ENCODE results near the gene MTMR12. TPM values are rescaled to one million over a fixed set of nuclear protein-coding genes. Genes with fewer than 3 reads are reported as not detected.

MTMR12 gene
- polyA plus RNA-seq, 1 donor (not counting 4 experiments of a cell fraction or from before 2014, with no cell fraction given), result 17.1 TPM

DNA sequence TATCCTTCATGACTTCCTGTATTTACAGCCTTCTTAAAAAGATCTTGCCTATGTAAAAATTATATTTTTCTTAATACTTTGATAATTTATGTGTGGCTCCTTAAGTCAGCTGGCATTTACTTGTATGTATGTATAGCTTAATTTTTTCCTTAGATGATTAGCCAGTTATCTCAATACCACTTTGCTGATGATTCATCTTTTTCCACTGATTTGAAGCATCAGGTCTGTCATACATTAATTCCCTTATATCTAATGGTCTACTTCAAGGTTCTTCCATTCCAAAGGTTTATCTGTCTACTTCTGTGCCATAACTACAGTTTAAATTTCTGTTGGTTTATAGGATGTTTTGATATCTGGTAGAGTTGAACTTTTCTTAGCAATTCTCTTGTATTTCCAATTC, 44.9 kb upstream of the MTMR12 start:
- no peak for FAIRE-seq
- dilution Hi-C loops (cut with MboI; ENCODE audit: extremely low pct_ligation_motif_present, low sequenced_read_pairs), result no loop called here
- Histone ChIP-seq H3K9me1 (ENCODE audit: control insufficient read depth, extremely low read depth, insufficient read depth, low read length) (no peaks in the 10 kb centered on the region), H3K4me1 (ENCODE audit: control insufficient read depth, extremely low read depth, insufficient read depth, low read length) (no peaks in the 10 kb centered on the region), H3K36me3 (ENCODE audit: control insufficient read depth in 2 of 2, extremely low read depth in 1 of 2, insufficient read depth in 2 of 2, low read length in 2 of 2) (peaks cover 11 to 15% of the 10 kb centered on the region in 2 experiments), H3K4me3 (ENCODE audit: control insufficient read depth in 2 of 3, extremely low read depth in 1 of 3, insufficient read depth in 2 of 3, low read depth in 1 of 3, low read length in 3 of 3) (no peak overlapping the region), H3K27me3 (ENCODE audit: control insufficient read depth, extremely low read depth, insufficient read depth, low read length) (no peaks in the 10 kb centered on the region), H4K20me1 (ENCODE audit: control insufficient read depth, extremely low read depth, insufficient read depth, low read length) (no peaks in the 10 kb centered on the region), H3K79me2 (ENCODE audit: control insufficient read depth, insufficient read depth, low read length) (no peaks in the 10 kb centered on the region), H3K27ac (ENCODE audit: control insufficient read depth, insufficient read depth, low read length) (no peak overlapping the region), H3K9ac (ENCODE audit: control insufficient read depth, extremely low read depth, insufficient read depth, low read length) (no peak overlapping the region), H2AFZ (ENCODE audit: control insufficient read depth, low read length) (no peak overlapping the region), H3K4me2 (ENCODE audit: control insufficient read depth, extremely low read depth, insufficient read depth, low read depth, low read length) (no peak overlapping the region), H3K9me3 (ENCODE audit: control insufficient read depth, low read depth, low read length) (no peaks in the 10 kb centered on the region)
- DNase-seq (ENCODE audit: low read depth, low spot score), result no peak
- no peak for TF ChIP-seq EZH2 (IDR thresholded peaks at IDR 0.05; ENCODE audit: low read length)

DNA sequence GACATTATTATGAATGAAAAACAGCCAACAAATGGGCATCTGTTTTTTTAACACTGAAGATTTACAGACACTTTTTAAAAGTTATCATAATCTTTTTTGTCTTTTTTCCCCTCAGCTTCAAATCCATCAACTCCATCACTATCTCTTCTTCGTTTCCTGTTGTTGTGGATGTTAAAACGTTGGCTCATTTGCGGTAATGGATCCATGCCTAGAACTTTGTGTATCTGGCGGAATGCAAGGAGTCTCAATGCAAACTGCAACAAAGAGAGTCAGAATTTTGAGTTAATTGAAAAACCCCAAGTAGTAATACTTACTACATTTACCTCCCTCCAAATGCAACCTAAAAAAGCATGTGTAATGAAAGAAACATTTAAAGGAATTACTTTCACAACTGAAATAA, 42.9 kb upstream of the MTMR12 start:
- no peak overlapping the region for H3K27ac ChIP-seq (ENCODE audit: control insufficient read depth, insufficient read depth, low read length)
- no peak overlapping the region for H3K4me3 ChIP-seq (ENCODE audit: control insufficient read depth in 2 of 3, extremely low read depth in 1 of 3, insufficient read depth in 2 of 3, low read depth in 1 of 3, low read length in 3 of 3)
- no peaks in the 10 kb centered on the region for H3K4me1 ChIP-seq (ENCODE audit: control insufficient read depth, extremely low read depth, insufficient read depth, low read length)
- H3K79me2 ChIP-seq (ENCODE audit: control insufficient read depth, insufficient read depth, low read length), result no peaks in the 10 kb centered on the region
- H2AFZ ChIP-seq (ENCODE audit: control insufficient read depth, low read length), result no peak overlapping the region
- DNase-seq (ENCODE audit: low read depth, low spot score) (no peak), FAIRE-seq (no peak)
- no peaks in the 10 kb centered on the region for H3K27me3 ChIP-seq (ENCODE audit: control insufficient read depth, extremely low read depth, insufficient read depth, low read length)
- dilution Hi-C loops (cut with MboI; ENCODE audit: extremely low pct_ligation_motif_present, low sequenced_read_pairs), result no loop called here
- no peak for TF ChIP-seq EZH2 (IDR thresholded peaks at IDR 0.05; ENCODE audit: low read length)
- no peak for TF ChIP-seq CTCF (optimal IDR thresholded peaks at IDR 0.05 in 1 of 3, IDR thresholded peaks at IDR 0.05 in 1 of 3, conservative IDR thresholded peaks at IDR 0.05 in 1 of 3; ENCODE audit: extremely low read depth in 1 of 3, insufficient read depth in 2 of 3, low read length in 3 of 3)
- H3K36me3 ChIP-seq (ENCODE audit: control insufficient read depth in 2 of 2, extremely low read depth in 1 of 2, insufficient read depth in 2 of 2, low read length in 2 of 2), result peaks cover 7 to 15% of the 10 kb centered on the region in 2 experiments
- H3K9ac ChIP-seq (ENCODE audit: control insufficient read depth, extremely low read depth, insufficient read depth, low read length), result no peak overlapping the region
- no peak overlapping the region for H3K4me2 ChIP-seq (ENCODE audit: control insufficient read depth, extremely low read depth, insufficient read depth, low read depth, low read length)
- H3K9me3 ChIP-seq (ENCODE audit: control insufficient read depth, low read depth, low read length), result no peaks in the 10 kb centered on the region
- H4K20me1 ChIP-seq (ENCODE audit: control insufficient read depth, extremely low read depth, insufficient read depth, low read length), result no peaks in the 10 kb centered on the region
- no peaks in the 10 kb centered on the region for H3K9me1 ChIP-seq (ENCODE audit: control insufficient read depth, extremely low read depth, insufficient read depth, low read length)

DNA sequence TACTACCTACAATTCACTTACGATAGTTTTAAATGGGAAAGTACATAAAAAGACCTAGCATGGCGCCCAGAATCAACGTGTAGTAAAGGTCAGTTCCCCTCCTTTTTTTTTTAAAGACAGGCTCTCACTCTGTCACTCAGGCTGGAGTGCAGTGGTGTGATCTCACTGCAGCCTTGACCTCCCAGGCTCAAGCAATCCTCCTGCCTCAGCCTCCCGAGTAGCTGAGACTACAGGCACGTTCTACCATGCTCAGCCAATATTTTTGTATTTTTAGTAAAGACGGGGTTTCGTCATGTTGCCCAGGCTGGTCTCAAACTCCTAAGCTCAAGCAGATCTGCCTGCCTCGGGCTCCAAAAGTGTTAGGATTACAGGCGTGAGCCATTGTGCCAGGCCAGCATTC, 40.7 kb upstream of the MTMR12 start:
- Histone ChIP-seq H3K79me2 (ENCODE audit: control insufficient read depth, insufficient read depth, low read length) (no peaks in the 10 kb centered on the region), H3K9me1 (ENCODE audit: control insufficient read depth, extremely low read depth, insufficient read depth, low read length) (no peaks in the 10 kb centered on the region), H3K4me1 (ENCODE audit: control insufficient read depth, extremely low read depth, insufficient read depth, low read length) (no peaks in the 10 kb centered on the region), H3K9ac (ENCODE audit: control insufficient read depth, extremely low read depth, insufficient read depth, low read length) (no peak overlapping the region), H2AFZ (ENCODE audit: control insufficient read depth, low read length) (no peak overlapping the region), H3K36me3 (ENCODE audit: control insufficient read depth in 2 of 2, extremely low read depth in 1 of 2, insufficient read depth in 2 of 2, low read length in 2 of 2) (peaks cover 3 to 9% of the 10 kb centered on the region in 2 experiments), H3K4me2 (ENCODE audit: control insufficient read depth, extremely low read depth, insufficient read depth, low read depth, low read length) (no peak overlapping the region), H3K27ac (ENCODE audit: control insufficient read depth, insufficient read depth, low read length) (no peak overlapping the region), H3K9me3 (ENCODE audit: control insufficient read depth, low read depth, low read length) (no peaks in the 10 kb centered on the region), H4K20me1 (ENCODE audit: control insufficient read depth, extremely low read depth, insufficient read depth, low read length) (no peaks in the 10 kb centered on the region), H3K4me3 (ENCODE audit: control insufficient read depth in 2 of 3, extremely low read depth in 1 of 3, insufficient read depth in 2 of 3, low read depth in 1 of 3, low read length in 3 of 3) (no peak overlapping the region), H3K27me3 (ENCODE audit: control insufficient read depth, extremely low read depth, insufficient read depth, low read length) (no peaks in the 10 kb centered on the region)
- DNase-seq (ENCODE audit: low read depth, low spot score) (no peak), FAIRE-seq (no peak)
- dilution Hi-C loops (cut with MboI; ENCODE audit: extremely low pct_ligation_motif_present, low sequenced_read_pairs), result no loop called here
- no peak for TF ChIP-seq EZH2 (IDR thresholded peaks at IDR 0.05; ENCODE audit: low read length)
